GM18508 (cell line): ENCODE results near the gene PSMA5.

Experiments
- ATAC-seq: cut with Tn5 transposase; IDR thresholded peaks from one replicate; pipeline ENCODE4 v1.9.1; 2021; ENCODE audit warnings: moderate number of reproducible peaks; ENCODE audit not compliant: insufficient read depth, unreplicated experiment

Gene PSMA5

DNA sequence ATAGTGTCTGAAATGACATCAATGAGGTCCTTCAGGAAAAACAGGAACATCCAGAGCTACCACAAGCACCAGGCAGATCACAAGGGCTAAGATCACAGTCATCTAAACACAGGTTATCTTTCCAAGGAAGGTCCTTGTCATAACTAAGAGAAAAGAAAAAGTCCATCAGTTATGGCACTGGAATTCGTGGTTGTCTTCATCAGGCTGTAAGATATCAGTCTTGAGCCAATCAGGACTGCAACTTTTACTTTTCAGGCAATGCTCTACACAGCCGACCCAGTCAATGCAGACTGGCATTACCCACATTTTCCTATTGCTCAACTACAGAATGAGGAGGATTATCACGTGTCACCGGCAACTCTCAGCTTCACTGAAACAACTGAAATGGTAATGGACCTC is 54.9 kb downstream of the PSMA5 start:
- no peak for ATAC-seq

DNA sequence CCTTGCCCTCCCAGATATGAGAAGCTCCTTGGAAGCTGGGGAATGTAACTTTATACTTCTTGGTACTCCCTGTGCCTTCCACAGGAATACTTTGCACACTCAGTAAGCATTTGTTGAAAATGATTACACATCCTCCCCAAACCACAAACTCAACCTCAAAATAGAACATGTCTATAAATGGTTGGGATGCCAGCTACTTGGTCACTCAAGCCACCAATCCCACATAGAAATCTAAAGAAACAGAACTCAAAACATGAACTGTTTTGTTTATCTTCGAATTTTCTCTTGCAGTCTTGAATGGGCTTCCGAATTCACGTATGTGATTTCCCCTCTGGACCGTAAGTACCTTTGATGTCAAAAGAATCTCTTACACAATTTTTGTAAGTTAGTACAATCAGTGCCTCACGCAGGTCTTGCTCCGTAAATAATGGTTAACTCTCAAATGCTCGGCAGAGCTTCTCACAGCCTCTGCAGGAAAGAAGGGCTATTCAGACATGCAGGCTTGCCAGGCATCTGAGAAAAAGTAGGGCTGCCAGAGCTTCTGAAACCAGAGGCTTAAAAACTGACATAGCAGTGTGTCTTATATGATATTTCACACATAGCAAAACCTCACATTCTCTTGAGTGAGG is 55.4 kb downstream of the PSMA5 start:
- ATAC-seq: no peak

GRCh38 chr1:109369167-109369746 is 57.0 kb downstream of the PSMA5 start:
- no peak for ATAC-seq

- no peak for ATAC-seq
Observed at GRCh38 chr1:109368464-109368863, 57.8 kb downstream of the PSMA5 start.

- ATAC-seq: no peak
Observed at GRCh38 chr1:109367626-109368025, 58.6 kb downstream of the PSMA5 start.

- no peak for ATAC-seq
Observed at GRCh38 chr1:109365642-109366204, 60.5 kb downstream of the PSMA5 start.

GRCh38 chr1:109361649-109362048 is 64.6 kb downstream of the PSMA5 start:
- no peak for ATAC-seq

DNA sequence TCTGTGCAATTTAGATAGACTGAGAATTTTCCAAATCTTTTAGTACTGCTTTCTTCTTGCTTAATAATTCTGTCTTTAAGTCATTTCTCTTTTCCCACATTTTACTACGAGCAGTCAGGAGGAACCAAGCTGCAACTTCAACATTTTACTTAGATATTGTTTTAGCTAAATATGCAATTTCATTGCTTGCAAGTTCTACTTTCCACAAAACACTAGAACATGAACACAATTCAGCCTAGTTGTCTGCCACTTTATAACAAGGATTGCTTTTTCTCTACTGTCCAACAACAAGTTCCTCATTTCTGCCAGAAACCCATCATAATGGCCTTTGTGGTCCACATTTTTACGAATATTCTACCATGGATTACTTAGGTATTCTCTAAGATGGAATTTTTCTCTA is 65.2 kb downstream of the PSMA5 start:
- ATAC-seq: no peak

DNA sequence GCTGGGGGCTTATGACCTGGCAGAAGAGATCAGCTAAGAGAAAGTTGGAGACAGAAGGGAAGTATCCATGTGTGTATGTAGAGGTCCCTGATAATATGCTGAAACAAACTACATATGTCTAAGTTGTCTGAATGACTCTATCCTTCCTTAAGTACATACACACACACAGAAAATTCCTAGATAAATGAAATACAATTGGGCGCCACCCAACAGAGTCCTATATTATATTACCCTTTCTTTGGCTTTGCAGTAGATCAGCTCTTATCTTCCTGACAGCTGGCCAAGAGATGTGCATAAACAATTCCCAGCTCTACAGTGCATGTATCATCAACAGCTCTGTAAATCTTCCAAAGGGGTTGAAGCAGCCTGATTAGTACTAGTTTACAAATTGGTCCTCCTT is 68.6 kb downstream of the PSMA5 start:
- no peak for ATAC-seq

- ATAC-seq: no peak
Observed at GRCh38 chr1:109356915-109357314, 69.3 kb downstream of the PSMA5 start.

DNA sequence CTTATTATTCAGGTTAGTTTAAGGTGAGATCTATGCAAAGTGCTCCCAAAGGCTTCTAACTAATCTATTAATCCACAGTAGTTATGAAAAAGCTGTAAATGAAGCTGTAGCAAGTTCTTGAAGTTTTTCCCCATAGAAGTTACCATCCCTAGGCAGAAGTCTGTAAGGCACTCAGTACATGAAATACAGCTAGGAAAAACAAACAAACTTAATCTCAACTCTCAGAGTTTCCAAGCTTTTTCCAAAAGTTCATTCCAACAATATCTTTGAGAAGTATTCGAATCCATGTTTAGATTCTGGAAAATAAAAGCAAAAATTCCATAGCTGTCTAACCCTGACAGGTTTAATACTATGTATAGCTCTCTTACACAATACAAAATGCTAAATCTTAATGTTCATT is 69.7 kb downstream of the PSMA5 start:
- no peak for ATAC-seq

- ATAC-seq: no peak
Observed at GRCh38 chr1:109354929-109355328, 71.3 kb downstream of the PSMA5 start.

- ATAC-seq: no peak
Observed at GRCh38 chr1:109351457-109351856, 74.8 kb downstream of the PSMA5 start.

GRCh38 chr1:109350655-109351054 is 75.6 kb downstream of the PSMA5 start:
- no peak for ATAC-seq

GRCh38 chr1:109350182-109350581 is 76.1 kb downstream of the PSMA5 start:
- ATAC-seq: no peak
